ENCODE results near the gene BBS9.

GRCh38 chr7:33091641-33092191 lies 37.6 kb upstream of the BBS9 start:
- TF ChIP-seq CTCF (conservative IDR thresholded peaks at IDR 0.05): no peak
- TF ChIP-seq ZFX (IDR thresholded peaks at IDR 0.05): no peak

Measured in C4-2B (cell line).